ENCODE measurements around the gene NACA2.
"Not testable (repeated sequence)": the region's sequence is repeated elsewhere in the genome, so short reads cannot be mapped to it uniquely, and the experiment has no call there.

Gene NACA2

GRCh38 chr17:61587242-61587641 lies 3.8 kb downstream of the NACA2 start:
- CTCF ChIA-PET, result no interaction called here
- POLR2A ChIA-PET (ENCODE audit: low non-redundant PET), result no interaction called here
- TF ChIP-seq, protein P1, sequence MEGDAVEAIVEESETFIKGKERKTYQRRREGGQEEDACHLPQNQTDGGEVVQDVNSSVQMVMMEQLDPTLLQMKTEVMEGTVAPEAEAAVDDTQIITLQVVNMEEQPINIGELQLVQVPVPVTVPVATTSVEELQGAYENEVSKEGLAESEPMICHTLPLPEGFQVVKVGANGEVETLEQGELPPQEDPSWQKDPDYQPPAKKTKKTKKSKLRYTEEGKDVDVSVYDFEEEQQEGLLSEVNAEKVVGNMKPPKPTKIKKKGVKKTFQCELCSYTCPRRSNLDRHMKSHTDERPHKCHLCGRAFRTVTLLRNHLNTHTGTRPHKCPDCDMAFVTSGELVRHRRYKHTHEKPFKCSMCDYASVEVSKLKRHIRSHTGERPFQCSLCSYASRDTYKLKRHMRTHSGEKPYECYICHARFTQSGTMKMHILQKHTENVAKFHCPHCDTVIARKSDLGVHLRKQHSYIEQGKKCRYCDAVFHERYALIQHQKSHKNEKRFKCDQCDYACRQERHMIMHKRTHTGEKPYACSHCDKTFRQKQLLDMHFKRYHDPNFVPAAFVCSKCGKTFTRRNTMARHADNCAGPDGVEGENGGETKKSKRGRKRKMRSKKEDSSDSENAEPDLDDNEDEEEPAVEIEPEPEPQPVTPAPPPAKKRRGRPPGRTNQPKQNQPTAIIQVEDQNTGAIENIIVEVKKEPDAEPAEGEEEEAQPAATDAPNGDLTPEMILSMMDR (conservative IDR thresholded peaks at IDR 0.05; ENCODE audit: low read depth), result no peak
- H3K27ac ChIP-seq, result no peak overlapping the region
- no peak for DNase-seq (ENCODE audit: low spot score)

DNA sequence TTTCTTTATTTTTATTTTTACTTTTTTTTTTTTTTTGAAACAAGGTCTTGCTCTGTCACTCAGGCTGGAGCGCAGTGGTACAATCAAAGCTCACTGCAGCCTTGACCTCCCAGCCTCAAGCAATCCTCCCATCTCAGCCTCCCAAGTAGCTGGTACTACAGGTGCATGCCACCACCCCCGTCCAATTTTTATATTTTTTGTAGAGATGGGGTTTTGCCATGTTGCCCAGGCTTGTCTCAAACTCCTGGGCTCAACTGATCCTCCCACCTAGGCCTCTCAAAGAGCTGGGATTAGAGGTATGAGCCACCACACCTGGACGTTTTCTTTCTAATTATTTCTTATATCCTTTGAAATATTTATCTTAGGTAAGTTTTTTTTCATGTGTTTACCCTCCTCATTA lies 4.4 kb downstream of the NACA2 start:
- CTCF ChIA-PET; H3K27ac ChIP-seq; DNase-seq (ENCODE audit: low spot score); POLR2A ChIA-PET (ENCODE audit: low non-redundant PET): not testable (repeated sequence)

DNA sequence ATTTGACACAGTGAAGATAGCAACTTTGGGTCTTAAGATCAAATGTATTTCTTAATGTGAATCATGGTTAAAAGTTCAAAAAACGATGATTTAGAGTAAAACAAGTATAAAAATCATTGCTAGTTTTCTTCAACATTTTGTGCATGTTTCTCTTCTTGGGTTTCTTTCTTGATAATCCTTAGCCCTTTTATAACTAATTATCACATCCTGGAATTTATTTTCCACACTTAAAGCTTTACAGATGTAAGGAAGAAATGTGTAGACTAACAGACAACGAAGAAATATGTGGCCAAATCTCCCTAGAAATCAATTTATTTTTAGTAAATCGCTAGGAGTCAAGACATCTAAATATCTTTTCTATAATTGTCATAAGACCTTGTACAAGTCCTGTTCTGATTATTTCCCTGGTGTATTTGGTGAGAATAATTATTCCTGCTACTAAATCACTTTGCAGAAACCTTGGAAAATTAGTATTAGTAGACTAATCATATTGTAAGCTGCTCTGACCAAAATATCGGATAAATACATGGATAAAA lies 4.9 kb downstream of the NACA2 start:
- DNase-seq (ENCODE audit: low spot score), result no peak
- CTCF ChIA-PET, result interaction anchor here (0.6 to 1.0 kb wide), 2 partner anchors 15 to 26 kb away, joined by 3 read pairs; no protein-coding TSS in a partner anchor
- POLR2A ChIA-PET (ENCODE audit: low non-redundant PET), result no interaction called here
- TF ChIP-seq, protein P1 (conservative IDR thresholded peaks at IDR 0.05; ENCODE audit: low read depth), result no peak
- H3K27ac ChIP-seq, result no peak overlapping the region

GRCh38 chr17:61584866-61585265 lies 6.2 kb downstream of the NACA2 start:
- no peak for DNase-seq (ENCODE audit: low spot score)
- TF ChIP-seq, protein P1 (conservative IDR thresholded peaks at IDR 0.05; ENCODE audit: low read depth), result no peak
- ChIA-PET POLR2A (ENCODE audit: low non-redundant PET) (no interaction called here), CTCF (interaction anchor here (2.1 kb wide), 1 partner anchor 173 kb away, joined by 9 read pairs; no protein-coding TSS in a partner anchor)
- no peak overlapping the region for H3K27ac ChIP-seq

GRCh38 chr17:61584266-61584665 lies 6.8 kb downstream of the NACA2 start:
- TF ChIP-seq, protein P1 (conservative IDR thresholded peaks at IDR 0.05; ENCODE audit: low read depth), result no peak
- no peak for DNase-seq (ENCODE audit: low spot score)
- CTCF ChIA-PET, result interaction anchor here (0.7 to 2.1 kb wide), 2 partner anchors 172 to 826 kb away, joined by 3 to 9 read pairs; no protein-coding TSS in a partner anchor
- POLR2A ChIA-PET (ENCODE audit: low non-redundant PET), result no interaction called here
- no peak overlapping the region for H3K27ac ChIP-seq

DNA sequence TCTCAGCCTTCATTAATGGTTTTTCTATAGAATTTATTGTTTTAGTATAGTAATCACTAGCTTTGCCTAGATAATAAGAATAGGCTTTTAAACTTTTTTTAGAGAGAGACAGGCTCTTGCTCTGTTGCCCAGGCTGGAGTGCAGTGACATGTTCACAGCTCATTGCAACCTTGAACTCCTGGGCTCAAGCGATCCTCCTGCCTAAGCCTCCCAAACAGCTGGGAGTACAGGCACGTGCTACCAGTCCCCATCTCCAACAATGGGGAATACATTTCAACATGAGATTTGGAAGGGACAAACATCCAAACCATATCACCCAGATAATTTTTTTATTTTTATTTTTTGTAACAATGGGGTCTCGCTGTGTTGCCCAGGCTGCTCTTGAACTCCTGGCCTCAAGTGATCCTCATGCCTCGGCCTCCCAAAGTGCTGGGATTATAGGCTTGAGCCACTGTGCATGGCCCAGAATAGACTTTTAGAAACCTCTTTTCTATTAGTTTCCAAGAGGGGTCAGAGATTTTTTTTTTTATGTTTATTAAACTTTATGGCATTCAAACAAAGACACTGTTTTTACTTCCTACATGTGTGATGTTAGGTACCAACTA lies 7.3 kb downstream of the NACA2 start:
- DNase-seq (ENCODE audit: low spot score), result no peak
- POLR2A ChIA-PET (ENCODE audit: low non-redundant PET), result no interaction called here
- H3K27ac ChIP-seq, result no peak overlapping the region
- TF ChIP-seq, protein P1 (conservative IDR thresholded peaks at IDR 0.05; ENCODE audit: low read depth), result no peak
- CTCF ChIA-PET, result interaction anchor here (0.5 to 2.1 kb wide), 5 partner anchors 14 to 825 kb away, joined by 3 to 9 read pairs (median 4); no protein-coding TSS in a partner anchor

DNA sequence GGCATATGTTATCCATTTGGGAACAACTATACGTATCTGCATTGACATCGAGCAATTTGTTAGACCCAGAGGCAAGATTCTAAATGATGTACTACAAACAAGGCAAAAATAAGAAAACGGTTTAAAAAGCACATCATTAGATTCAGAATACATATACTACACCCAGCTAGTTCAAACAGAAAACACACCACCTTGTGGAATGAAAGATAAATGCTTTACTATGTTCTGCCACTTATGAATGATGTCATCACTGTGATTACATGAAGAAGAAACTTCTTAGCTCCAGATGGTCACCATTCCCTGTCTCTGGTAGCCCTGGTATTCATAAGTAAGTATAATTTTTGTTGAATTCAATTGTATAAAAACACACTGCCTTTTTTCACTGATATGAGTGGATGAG lies 7.8 kb downstream of the NACA2 start:
- TF ChIP-seq, protein P1 (conservative IDR thresholded peaks at IDR 0.05; ENCODE audit: low read depth), result peak; percentile 52
- DNase-seq (ENCODE audit: low spot score), result peak; percentile 57
- ChIA-PET CTCF (interaction anchor here (0.5 to 2.1 kb wide), 4 partner anchors 14 to 228 kb away, joined by 3 to 9 read pairs (median 4); no protein-coding TSS in a partner anchor), POLR2A (ENCODE audit: low non-redundant PET) (no interaction called here)
- no peak overlapping the region for H3K27ac ChIP-seq

Data from RWPE1 (cell line).